Uterus (tissue), 4 donors: ENCODE measurements around the gene CD3G. TPM values are rescaled to one million over a fixed set of nuclear protein-coding genes. Genes with fewer than 3 reads are reported as not detected.

Experiments used
- DNase-seq, 2 donors: peaks; one replicate each; pipeline ENCODE4 v3.0.0-alpha.2; 2019 to 2020
- H3K27ac ChIP-seq, 2 donors: fragments of 200-600 bp; sonication (generic); 1 replicate in 1 of 2; 2 replicates in 1 of 2; pipeline ENCODE4 v1.5.1; 2016 to 2018
- H3K27me3 ChIP-seq, 2 donors: fragments of 200-600 bp; sonication (generic); one replicate each; pipeline ENCODE4 v1.5.1; 2018 to 2019; ENCODE audit warnings: control low read depth in 1 of 2
- H3K36me3 ChIP-seq, 2 donors: fragments of 200-600 bp; sonication (generic); one replicate each; pipeline ENCODE4 v1.5.1; 2019; ENCODE audit warnings: control low read depth in 1 of 2
- H3K4me1 ChIP-seq, 2 donors: fragments of 200-600 bp; sonication (generic); one replicate each; pipeline ENCODE4 v1.5.1; 2018 to 2019; ENCODE audit warnings: control low read depth in 1 of 2
- H3K4me3 ChIP-seq, 2 donors: fragments of 200-600 bp; sonication (generic); 1 replicate in 1 of 2; 2 replicates in 1 of 2; pipeline ENCODE4 v1.5.1; 2018 to 2019; ENCODE audit warnings: mild to moderate bottlenecking in 1 of 2
- H3K9me3 ChIP-seq, 2 donors: fragments of 200-600 bp; sonication (generic); one replicate each; pipeline ENCODE4 v1.5.1; 2019; ENCODE audit warnings: control low read depth in 1 of 2
- CTCF ChIP-seq, 4 experiments: fragments of 200-600 bp in 2 of 4; fragments of 450-650 bp in 2 of 4; sonication (generic) in 2 of 4; IDR thresholded peaks; one replicate each; pipeline ENCODE4 v1.5.1; 2016 to 2019; ENCODE audit warnings: antibody characterized with exemption in 4 of 4, mild to moderate bottlenecking in 2 of 4, moderate library complexity in 1 of 4
- POLR2A ChIP-seq, 2 donors: fragments of 450-650 bp; IDR thresholded peaks; one replicate each; pipeline ENCODE4 v1.6.1; 2016; ENCODE audit warnings: antibody characterized with exemption in 2 of 2, mild to moderate bottlenecking in 1 of 2, moderate library complexity in 1 of 2
- intact Hi-C: fragments of 100-400 bp; cut with DNase I; formaldehyde crosslinking; loops from one replicate; pipeline ENCODE4 v1.15.1; 2023; ENCODE audit warnings: low total_unique reads
- total RNA-seq, 4 donors: library from RNA; depleted of rRNA in 3 of 4; stranded (reverse); fragments of >200 nt in 3 of 4; gene quantifications; one replicate each; pipeline versions ENCODE4 v1.1.0 to v1.2.4, GENCODE V29; 2014 to 2023
- donor health status: DM: yes; HTN: yes; CAD: no.

Gene CD3G
- total RNA-seq, 4 donors from 2014 or later, result 0.34 to 6.2 TPM; not detected in 2

GRCh38 chr11:118322721-118323120 lies 21.4 kb upstream of the CD3G start:
- TF ChIP-seq POLR2A (IDR thresholded peaks at IDR 0.05) (no peak), CTCF (IDR thresholded peaks at IDR 0.05) (no peak)
- Histone ChIP-seq H3K9me3 (no peaks in the 10 kb centered on the region), H3K4me1 (no peaks in the 10 kb centered on the region), H3K4me3 (no peak overlapping the region), H3K27me3 (no peaks in the 10 kb centered on the region), H3K27ac (no peak overlapping the region), H3K36me3 (no peaks in the 10 kb centered on the region)
- intact Hi-C loops, result no loop called here
- no peak for DNase-seq

GRCh38 chr11:118325283-118325682 lies 18.9 kb upstream of the CD3G start:
- H3K27ac ChIP-seq, result no peak overlapping the region
- no peak for DNase-seq
- no peaks in the 10 kb centered on the region for H3K9me3 ChIP-seq
- H3K36me3 ChIP-seq, result no peaks in the 10 kb centered on the region
- no peaks in the 10 kb centered on the region for H3K27me3 ChIP-seq
- no peak overlapping the region for H3K4me3 ChIP-seq
- intact Hi-C loops, result no loop called here
- TF ChIP-seq CTCF (IDR thresholded peaks at IDR 0.05) (no peak), POLR2A (IDR thresholded peaks at IDR 0.05) (no peak)
- H3K4me1 ChIP-seq, result no peaks in the 10 kb centered on the region

- no peak for DNase-seq
- no peak overlapping the region for H3K27ac ChIP-seq
- H3K4me1 ChIP-seq, result no peaks in the 10 kb centered on the region
- no peak overlapping the region for H3K4me3 ChIP-seq
- H3K27me3 ChIP-seq, result no peaks in the 10 kb centered on the region
- TF ChIP-seq POLR2A (IDR thresholded peaks at IDR 0.05), result no peak
- TF ChIP-seq CTCF (IDR thresholded peaks at IDR 0.05), result no peak
- H3K9me3 ChIP-seq, result no peaks in the 10 kb centered on the region
- H3K36me3 ChIP-seq, result no peaks in the 10 kb centered on the region
- intact Hi-C loops, result no loop called here
Observed at GRCh38 chr11:118328745-118329144, 15.4 kb upstream of the CD3G start.

GRCh38 chr11:118334745-118335144 lies 9.4 kb upstream of the CD3G start:
- Histone ChIP-seq H3K27ac (no peak overlapping the region), H3K36me3 (no peaks in the 10 kb centered on the region), H3K4me1 (no peaks in the 10 kb centered on the region), H3K27me3 (no peaks in the 10 kb centered on the region), H3K9me3 (no peaks in the 10 kb centered on the region), H3K4me3 (no peak overlapping the region)
- TF ChIP-seq CTCF (IDR thresholded peaks at IDR 0.05) (no peak), POLR2A (IDR thresholded peaks at IDR 0.05) (no peak)
- intact Hi-C loops, result no loop called here
- no peak for DNase-seq

- DNase-seq, result no peak
- no peaks in the 10 kb centered on the region for H3K27me3 ChIP-seq
- no peak overlapping the region for H3K4me3 ChIP-seq
- TF ChIP-seq POLR2A (IDR thresholded peaks at IDR 0.05) (no peak), CTCF (IDR thresholded peaks at IDR 0.05) (no peak)
- no peaks in the 10 kb centered on the region for H3K4me1 ChIP-seq
- no peak overlapping the region for H3K27ac ChIP-seq
- H3K36me3 ChIP-seq, result no peaks in the 10 kb centered on the region
- H3K9me3 ChIP-seq, result no peaks in the 10 kb centered on the region
- intact Hi-C loops, result no loop called here
Observed at GRCh38 chr11:118338637-118339061, 5.5 kb upstream of the CD3G start.
